G401 (cell line): Measurements from ENCODE around the gene NBPF19. TPM values are rescaled to one million over a fixed set of nuclear protein-coding genes. Genes with fewer than 3 reads are reported as not detected.
A peak's percentile ranks its signal among the peaks of the same experiment; 100 is the strongest.
"Not testable (repeated sequence)": the region's sequence is repeated elsewhere in the genome, so short reads cannot be mapped to it uniquely, and the experiment has no call there.

Experiments used
- DNase-seq: peaks from one replicate; pipeline ENCODE4 v3.0.0-alpha.2; 2015; ENCODE audit warnings: low spot score
- in situ Hi-C: cut with HindIII; loops from 2 replicates; pipeline ENCODE4 v1.10.0; 2016; ENCODE audit warnings: low sequenced_read_pairs, mixed read lengths
- total RNA-seq: library from RNA; depleted of rRNA; stranded (reverse); fragments of >200 nt; shearing (Covaris generic); gene quantifications from 2 replicates; pipeline ENCODE4 v1.2.3, GENCODE V29; 2014; rRNA removed

The NBPF19 gene, protein sequence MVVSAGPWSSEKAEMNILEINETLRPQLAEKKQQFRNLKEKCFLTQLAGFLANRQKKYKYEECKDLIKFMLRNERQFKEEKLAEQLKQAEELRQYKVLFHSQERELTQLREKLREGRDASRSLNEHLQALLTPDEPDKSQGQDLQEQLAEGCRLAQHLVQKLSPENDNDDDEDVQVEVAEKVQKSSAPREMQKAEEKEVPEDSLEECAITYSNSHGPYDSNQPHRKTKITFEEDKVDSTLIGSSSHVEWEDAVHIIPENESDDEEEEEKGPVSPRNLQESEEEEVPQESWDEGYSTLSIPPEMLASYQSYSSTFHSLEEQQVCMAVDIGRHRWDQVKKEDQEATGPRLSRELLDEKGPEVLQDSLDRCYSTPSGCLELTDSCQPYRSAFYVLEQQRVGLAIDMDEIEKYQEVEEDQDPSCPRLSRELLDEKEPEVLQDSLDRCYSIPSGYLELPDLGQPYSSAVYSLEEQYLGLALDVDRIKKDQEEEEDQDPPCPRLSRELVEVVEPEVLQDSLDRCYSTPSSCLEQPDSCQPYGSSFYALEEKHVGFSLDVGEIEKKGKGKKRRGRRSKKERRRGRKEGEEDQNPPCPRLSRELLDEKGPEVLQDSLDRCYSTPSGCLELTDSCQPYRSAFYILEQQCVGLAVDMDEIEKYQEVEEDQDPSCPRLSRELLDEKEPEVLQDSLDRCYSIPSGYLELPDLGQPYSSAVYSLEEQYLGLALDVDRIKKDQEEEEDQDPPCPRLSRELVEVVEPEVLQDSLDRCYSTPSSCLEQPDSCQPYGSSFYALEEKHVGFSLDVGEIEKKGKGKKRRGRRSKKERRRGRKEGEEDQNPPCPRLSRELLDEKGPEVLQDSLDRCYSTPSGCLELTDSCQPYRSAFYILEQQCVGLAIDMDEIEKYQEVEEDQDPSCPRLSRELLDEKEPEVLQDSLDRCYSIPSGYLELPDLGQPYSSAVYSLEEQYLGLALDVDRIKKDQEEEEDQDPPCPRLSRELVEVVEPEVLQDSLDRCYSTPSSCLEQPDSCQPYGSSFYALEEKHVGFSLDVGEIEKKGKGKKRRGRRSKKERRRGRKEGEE (N-terminal part only)
- 2.2 and 3.3 TPM in 2 replicates for total RNA-seq

DNA sequence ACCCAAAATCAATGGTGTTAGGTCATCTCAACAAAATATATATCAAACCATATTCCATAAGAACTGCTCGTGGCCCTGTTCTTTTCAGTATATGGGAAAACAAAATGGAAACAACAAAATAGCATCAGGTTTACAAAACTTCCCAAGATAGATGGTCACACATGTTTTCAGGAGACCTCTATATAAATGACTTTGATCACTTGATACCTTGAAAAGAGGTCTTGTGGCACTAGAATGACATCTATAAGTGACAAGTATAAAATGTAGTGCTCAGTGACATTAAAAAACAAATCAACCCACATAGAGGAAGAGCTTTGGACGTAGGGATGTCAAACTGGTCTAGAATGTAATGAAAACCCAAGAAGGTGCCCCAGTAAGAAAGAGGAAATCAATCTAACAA, at the start of gene NBPF19:
Gene NBPF19, plus strand, starts transcription at position 301 of the 400 bp plus-strand sequence. CDS start 888 bp downstream, outside the sequence.
- DNase-seq, in situ Hi-C loops: not testable (repeated sequence)

DNA sequence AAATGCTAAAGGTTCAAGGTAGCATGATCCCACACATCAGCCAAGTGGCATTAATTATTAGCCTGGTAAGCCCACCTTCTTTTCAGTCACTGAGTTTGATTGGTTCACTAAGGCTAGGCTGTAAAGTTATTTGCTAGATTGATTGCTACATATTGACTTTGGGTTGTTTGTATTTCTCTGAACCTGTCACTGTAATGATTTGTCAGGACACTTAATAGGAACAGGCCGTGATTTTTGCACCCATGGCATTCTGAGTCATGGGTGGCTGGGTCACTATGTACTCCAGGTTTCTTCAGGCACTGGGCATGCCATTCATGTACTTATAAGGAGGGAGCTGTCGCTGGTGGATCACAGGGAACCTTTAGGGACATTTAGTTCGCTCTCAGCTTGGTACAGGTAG, 46.5 kb upstream of the NBPF19 start:
- DNase-seq, in situ Hi-C loops: not testable (repeated sequence)

DNA sequence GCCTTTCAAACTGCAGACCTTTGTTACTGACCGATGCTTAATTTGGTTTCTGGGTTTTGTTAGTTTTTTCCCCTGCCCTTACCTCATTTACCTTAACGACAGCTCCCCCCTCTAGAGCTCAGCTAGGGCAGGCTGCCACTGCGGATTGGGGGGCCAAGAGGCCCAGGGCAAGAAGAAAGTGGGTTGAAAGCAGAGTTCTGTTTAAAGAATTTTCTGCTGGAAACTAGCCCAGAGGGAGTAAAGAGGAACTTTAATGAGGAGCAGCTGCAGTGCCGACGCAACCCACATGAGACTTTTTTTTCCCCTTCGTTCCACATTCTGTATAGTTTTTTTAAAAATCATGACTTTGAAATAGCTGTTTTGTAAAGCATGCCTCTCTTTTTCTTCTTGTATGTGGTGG, 29.4 kb upstream of the NBPF19 start:
- DNase-seq = peak; percentile 0
- in situ Hi-C loops = not testable (repeated sequence)

DNA sequence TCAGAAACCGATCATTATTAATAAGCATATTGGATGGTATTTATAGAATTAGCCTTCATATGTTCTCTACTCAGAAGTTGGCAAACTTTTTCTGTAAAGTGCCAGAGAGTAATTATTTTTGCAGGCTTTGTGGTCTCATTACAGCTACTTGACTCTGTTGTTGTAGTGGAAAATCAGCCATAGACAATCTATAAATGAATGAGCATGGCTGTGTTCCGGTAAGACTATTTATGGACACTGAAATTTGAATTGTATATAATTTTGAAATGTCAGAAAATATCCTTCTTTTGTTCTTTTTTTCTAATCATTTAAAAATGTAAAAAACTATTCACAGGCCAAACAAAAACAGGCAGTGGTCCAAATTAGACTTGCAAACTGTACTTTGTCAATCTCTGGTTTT, 22.6 kb upstream of the NBPF19 start:
- in situ Hi-C loops, DNase-seq: not testable (repeated sequence)

DNA sequence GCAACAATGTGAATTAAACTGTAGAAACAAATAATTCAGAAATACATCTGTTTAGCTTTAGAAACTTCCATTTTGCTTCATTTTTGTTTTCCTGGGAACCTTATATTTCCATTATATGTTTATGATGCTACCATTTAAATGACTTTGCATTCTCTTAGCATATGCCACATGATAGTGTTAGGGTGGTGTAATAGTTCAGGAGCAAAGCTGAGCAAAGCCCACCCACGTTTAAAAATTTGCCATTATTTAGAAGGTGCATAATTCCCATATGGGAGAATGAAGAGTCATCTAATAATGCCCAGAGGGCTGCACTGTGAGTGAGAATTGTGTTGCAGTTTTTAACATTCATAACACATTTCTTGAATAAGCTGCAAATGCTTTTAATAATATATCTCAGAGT, 22.2 kb upstream of the NBPF19 start:
- in situ Hi-C loops, DNase-seq: not testable (repeated sequence)

DNA sequence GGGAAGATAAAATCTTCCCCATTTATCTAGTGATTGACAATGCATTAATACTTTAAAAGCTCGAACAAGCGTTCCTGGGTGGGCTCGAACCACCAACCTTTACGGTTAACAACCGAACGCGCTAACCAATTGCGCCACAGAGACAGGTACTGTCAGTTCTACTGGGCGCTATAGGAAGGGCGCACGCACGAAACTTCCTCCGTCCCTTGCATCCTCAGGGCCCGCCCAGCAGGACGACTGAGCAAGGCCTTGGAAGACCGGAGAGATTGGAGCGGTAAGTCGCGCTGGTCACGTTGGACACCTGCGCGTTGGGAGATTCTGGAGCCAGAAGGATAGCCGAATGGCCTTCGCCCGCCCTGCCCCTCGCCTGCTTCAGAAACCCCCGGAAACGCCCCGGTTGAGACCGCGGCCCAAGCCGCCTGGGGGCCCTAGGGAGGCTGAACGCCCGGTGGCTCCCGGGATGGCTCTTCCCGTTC, 83.5 kb downstream of the NBPF19 start:
- DNase-seq = peak; percentile 69
- in situ Hi-C loops = not testable (repeated sequence)

DNA sequence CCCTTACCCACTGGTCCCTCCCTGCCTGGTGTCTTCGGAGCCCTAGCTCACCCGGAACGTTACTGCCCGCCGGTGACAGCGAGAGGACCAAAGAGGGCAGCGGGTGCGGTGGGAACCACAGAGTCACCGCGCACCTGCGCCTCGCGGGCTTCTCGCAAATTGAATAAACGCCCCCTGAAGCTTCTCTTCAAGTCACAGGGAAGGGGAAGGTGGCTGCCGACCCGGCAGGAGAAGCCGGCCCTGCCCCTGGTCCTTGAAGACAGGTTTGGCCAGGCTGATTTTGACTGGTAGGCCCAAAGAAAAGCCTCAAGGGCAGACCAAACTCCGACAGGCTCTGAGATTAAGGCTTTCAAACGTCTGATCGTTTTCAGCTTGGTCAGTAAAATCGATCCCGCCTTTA, 87.0 kb downstream of the NBPF19 start:
- in situ Hi-C loops, DNase-seq: not testable (repeated sequence)

DNA sequence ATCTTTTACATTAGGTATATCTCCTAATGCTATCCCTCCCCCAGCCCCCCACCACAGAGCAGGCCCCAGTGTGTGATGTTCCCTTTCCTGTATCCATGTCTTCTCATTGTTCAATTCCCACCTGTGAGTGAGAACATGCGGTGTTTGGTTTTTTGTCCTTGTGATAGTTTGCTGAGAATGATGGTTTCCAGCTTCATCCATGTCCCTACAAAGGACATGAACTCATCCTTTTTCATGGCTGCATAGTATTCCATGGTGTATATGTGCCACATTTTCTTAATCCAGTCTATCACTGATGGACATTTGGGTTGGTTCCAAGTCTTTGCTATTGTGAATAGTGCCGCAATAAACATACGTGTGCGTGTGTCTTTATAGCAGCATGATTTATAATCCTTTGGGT, 90.6 kb downstream of the NBPF19 start:
- DNase-seq, in situ Hi-C loops: not testable (repeated sequence)

DNA sequence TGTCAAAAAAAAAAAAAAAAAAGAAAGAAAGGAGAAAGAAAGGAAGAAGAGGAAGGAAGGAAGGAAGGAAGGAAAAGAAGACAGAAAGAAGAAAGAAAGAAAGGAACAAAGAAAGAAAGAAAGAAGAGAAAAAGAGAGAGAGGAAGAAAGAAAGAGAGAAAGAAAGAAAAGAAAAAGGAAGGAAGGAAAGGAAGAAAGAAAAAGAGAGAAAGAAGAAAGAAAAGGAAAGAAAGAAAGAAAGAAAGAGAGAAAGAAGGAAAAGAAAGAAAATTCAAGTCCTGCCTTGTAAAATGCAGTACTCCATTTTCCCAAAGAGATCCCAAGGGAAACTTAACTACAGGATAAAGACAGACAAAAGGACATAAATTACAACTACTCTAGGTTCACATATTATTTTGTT, 97.9 kb downstream of the NBPF19 start:
- DNase-seq, in situ Hi-C loops: not testable (repeated sequence)

DNA sequence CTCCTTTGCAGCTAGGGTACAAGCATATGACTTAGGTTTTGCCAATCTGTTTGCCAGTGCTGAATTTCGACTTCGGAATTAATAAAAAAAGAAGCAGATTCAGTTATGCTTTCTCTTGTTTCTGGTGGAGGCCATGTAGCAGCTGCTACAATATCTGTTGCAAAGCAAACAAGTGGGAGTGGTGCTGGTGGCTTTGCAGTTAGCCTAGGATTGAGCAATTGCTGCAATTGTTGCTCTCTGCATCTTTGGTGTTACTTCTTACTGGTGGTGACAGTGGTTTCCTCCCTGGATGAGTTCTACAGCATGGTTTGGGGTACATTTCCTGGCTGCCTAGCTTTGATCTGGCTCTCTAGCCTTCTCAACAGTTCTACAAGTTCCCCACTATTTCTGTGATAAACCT, 110.7 kb downstream of the NBPF19 start:
- DNase-seq, in situ Hi-C loops: not testable (repeated sequence)

Other genes starting within 250 kb of the NBPF19 start
- not detected in 2 replicates for gene PPIAL4C, start 108.8 kb downstream of the NBPF19 start, total RNA-seq